Brain microvascular endothelial cell (primary cell): Measurements from ENCODE around the gene VAV2.

ENCODE experiments used
- DNase-seq: peaks from one replicate; pipeline ENCODE4 v3.0.0-alpha.2; 2020
- H3K27ac ChIP-seq: fragments of 250-450 bp; sonication (Bioruptor Pico); 2 replicates; pipeline ENCODE4 v1.5.1; 2020; ENCODE audit warnings: mild to moderate bottlenecking, moderate library complexity
- H3K27me3 ChIP-seq: fragments of 250-450 bp; sonication (Bioruptor Pico); replicated peaks from 2 replicates; pipeline ENCODE4 v1.5.1; 2020; ENCODE audit warnings: mild to moderate bottlenecking
- H3K36me3 ChIP-seq: fragments of 250-450 bp; sonication (Bioruptor Pico); replicated peaks from 2 replicates; pipeline ENCODE4 v1.5.1; 2020; ENCODE audit warnings: mild to moderate bottlenecking
- H3K4me3 ChIP-seq: 2 replicates; pipeline ENCODE4 v1.5.1; 2011; ENCODE audit warnings: low read depth, mild to moderate bottlenecking, control low read depth, low read length, moderate library complexity
- CTCF ChIP-seq: IDR thresholded peaks from 2 replicates; pipeline ENCODE4 v1.5.1; 2011; ENCODE audit warnings: low read depth, mild to moderate bottlenecking, moderate library complexity, low read length, control low read depth, inconsistent platforms; ENCODE audit errors: missing control alignments
- in situ Hi-C: cut with HindIII; loops from 2 replicates; pipeline ENCODE4 v1.10.0; 2017; ENCODE audit warnings: low sequenced_read_pairs, low pct_ligation_motif_present

Gene VAV2

GRCh38 chr9:134007571-134007970 is 15.4 kb upstream of the VAV2 start:
- Histone ChIP-seq H3K27me3 (no peaks in the 10 kb centered on the region), H3K27ac (no peak overlapping the region), H3K4me3 (no peak overlapping the region), H3K36me3 (no peaks in the 10 kb centered on the region)
- DNase-seq = no peak
- in situ Hi-C loops = no loop called here
- TF ChIP-seq CTCF = no peak

- in situ Hi-C loops = no loop called here
- H3K27me3 ChIP-seq = no peaks in the 10 kb centered on the region
- H3K4me3 ChIP-seq = no peak overlapping the region
- DNase-seq = no peak
- H3K27ac ChIP-seq = no peak overlapping the region
- no peaks in the 10 kb centered on the region for H3K36me3 ChIP-seq
- TF ChIP-seq CTCF = no peak
Measured at GRCh38 chr9:134007150-134007549, 15.0 kb upstream of the VAV2 start.

- in situ Hi-C loops = no loop called here
- TF ChIP-seq CTCF = no peak
Measured at GRCh38 chr9:134005381-134005780, 13.3 kb upstream of the VAV2 start.

GRCh38 chr9:134004881-134005280 is 12.8 kb upstream of the VAV2 start:
- no peak for DNase-seq
- no peak for TF ChIP-seq CTCF
- no peak overlapping the region for H3K27ac ChIP-seq
- H3K27me3 ChIP-seq = no peaks in the 10 kb centered on the region
- no peak overlapping the region for H3K4me3 ChIP-seq
- in situ Hi-C loops = no loop called here
- H3K36me3 ChIP-seq = no peaks in the 10 kb centered on the region

More at GRCh38 chr9:134005381-134005780, 13.3 kb upstream of the VAV2 start:
- Histone ChIP-seq H3K27me3 (no peaks in the 10 kb centered on the region), H3K36me3 (no peaks in the 10 kb centered on the region), H3K27ac (no peak overlapping the region), H3K4me3 (no peak overlapping the region)
- no peak for DNase-seq

GRCh38 chr9:134004131-134004873 is 12.2 kb upstream of the VAV2 start:
- in situ Hi-C loops = no loop called here
- H3K4me3 ChIP-seq = no peak overlapping the region
- no peak overlapping the region for H3K27ac ChIP-seq
- no peaks in the 10 kb centered on the region for H3K36me3 ChIP-seq
- no peaks in the 10 kb centered on the region for H3K27me3 ChIP-seq
- no peak for TF ChIP-seq CTCF
- DNase-seq = no peak

- TF ChIP-seq CTCF = no peak
- Histone ChIP-seq H3K36me3 (no peaks in the 10 kb centered on the region), H3K27me3 (no peaks in the 10 kb centered on the region), H3K27ac (no peak overlapping the region), H3K4me3 (no peak overlapping the region)
- in situ Hi-C loops = no loop called here
- no peak for DNase-seq
Measured at GRCh38 chr9:134003237-134003636, 11.1 kb upstream of the VAV2 start.
